ENCODE data around the gene R3HDM4.

Gene R3HDM4

DNA sequence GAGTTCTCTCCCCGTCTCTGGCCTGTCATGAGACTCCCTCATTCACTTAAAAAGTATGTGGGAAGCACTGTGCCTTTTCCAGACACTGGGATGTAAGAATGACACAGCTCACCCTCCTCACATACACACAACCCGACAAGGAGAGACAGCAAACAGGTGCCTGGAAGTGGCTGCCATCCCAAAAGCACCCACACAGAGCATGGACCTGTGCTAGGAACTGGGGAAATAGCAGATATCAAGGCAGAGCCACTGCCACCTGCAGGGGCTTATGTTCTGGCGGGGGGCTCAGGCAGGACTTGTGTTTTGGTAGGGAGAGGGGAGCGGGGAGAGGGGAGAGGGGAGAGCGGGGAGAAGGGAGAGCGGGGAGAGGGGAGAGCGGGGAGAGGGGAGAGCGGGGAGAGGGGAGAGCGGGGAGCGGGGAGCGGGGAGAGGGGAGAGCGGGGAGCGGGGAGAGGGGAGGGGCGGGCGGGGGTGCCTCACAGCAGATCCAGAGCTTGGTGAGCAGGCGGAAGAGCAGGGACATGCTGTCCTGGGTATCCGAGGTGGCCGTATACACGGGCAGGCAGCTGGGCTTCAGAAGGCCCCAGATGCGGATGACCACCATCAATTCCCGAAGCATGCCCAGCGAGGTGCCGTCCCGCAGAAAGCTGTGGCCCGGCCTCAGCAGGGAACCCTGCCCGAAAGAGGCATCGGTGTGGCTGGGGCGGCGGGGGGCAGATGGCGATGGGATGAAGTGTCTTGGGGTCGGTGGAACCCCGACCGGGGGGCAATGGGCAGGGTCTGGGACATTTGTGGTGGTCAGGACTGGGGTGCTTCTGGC, 41.4 kb downstream of the R3HDM4 start:
- in situ Hi-C loops (cut with MboI; ENCODE audit: low sequenced_read_pairs, unreplicated experiment), result no loop called here
- TF ChIP-seq CTCF (IDR thresholded peaks at IDR 0.05; ENCODE audit: borderline replicate concordance, control extremely low read depth, extremely low read depth, insufficient read depth, missing control alignments), result no peak
- no peak for DNase-seq (ENCODE audit: low spot score)

DNA sequence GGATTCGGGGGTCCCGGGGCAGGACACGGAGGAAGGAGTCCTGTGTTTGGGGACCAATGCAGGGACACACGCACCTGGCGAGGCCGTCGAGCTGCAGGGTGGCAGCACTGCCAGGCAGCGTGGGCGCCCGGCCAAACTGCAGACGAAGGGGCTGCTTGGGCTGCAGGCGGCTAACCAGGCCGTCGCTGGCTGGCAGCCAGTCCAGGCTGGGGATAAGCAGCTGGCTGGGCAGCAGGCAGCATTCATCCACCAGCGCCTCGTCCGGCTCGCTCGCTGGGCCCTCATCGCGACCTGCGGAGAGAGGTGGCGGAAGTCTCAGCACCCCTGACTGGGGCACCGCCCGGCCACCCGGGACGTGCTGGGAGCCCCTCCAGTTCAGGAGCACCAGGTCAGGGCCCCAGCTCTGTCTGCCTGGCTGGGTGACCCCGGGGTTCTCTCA, 42.0 kb downstream of the R3HDM4 start:
- in situ Hi-C loops (cut with MboI; ENCODE audit: low sequenced_read_pairs, unreplicated experiment), result no loop called here
- no peak for DNase-seq (ENCODE audit: low spot score)
- no peak for TF ChIP-seq CTCF (IDR thresholded peaks at IDR 0.05; ENCODE audit: borderline replicate concordance, control extremely low read depth, extremely low read depth, insufficient read depth, missing control alignments)

DNA sequence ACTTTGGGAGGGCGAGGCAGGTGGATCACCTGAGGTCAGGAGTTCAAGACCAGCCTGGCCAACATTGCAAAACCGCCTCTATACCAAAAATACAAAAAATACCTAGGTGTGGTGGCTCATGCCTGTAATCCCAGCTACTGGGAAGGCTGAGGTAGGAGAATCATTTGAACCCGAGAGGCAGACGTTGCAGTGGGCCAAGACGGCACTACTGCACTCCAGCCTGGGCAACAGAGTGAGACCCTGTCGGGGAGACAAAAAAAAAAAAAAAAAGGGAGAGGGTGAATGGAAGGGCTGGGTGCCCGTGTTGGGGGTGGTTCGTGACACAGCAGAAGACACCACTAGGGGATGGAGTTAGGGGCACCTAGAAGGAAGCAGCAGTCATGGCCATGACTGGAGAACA, 42.7 kb downstream of the R3HDM4 start:
- no peak for TF ChIP-seq CTCF (IDR thresholded peaks at IDR 0.05; ENCODE audit: borderline replicate concordance, control extremely low read depth, extremely low read depth, insufficient read depth, missing control alignments)
- in situ Hi-C loops (cut with MboI; ENCODE audit: low sequenced_read_pairs, unreplicated experiment), result no loop called here
- DNase-seq (ENCODE audit: low spot score), result no peak

DNA sequence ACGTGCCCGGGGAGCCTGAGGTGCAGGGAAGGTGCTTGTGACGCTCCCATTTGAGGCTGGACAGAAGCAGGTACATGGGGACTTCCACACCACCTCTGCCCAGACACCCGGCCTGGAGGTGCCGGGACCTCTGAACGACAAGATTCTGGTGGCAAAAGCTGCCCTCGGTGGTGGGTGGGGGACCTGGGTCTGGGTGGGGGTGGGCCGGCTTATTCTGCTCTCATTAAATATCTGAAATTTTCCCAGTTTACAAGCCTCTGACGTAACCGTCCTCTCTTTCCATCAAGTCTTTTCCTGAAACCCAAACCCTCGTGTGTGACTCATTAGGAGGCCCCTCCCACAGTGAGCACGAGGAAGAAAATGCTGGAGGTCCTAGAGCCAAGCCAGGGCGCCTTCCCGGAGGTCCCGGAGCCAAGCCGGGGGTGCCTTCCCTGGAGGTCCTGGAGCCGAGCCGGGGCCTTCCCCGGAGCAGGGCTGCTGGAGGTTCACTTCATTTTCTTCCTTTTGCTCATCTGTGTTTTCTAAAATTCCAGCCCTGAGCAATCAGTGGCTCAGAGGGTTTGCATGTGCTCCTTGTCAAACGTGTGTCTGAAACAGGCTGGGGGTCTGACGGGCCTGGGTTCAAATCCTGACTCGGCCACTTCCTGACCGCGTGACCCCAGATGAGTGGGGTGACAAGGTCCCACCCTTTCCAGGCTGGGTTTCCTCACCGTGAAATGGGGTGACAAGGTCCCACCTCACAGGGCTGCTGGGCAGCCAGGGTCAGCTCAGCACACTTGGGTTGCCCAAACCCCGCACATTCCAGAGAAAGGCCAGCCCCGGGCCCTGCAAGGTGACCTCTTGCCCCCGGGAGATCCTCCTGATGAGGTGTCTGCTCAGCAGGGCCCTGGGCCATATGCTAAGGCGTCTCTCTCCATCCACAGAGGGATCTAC, 43.5 kb downstream of the R3HDM4 start:
- TF ChIP-seq CTCF (IDR thresholded peaks at IDR 0.05; ENCODE audit: borderline replicate concordance, control extremely low read depth, extremely low read depth, insufficient read depth, missing control alignments), result no peak
- in situ Hi-C loops (cut with MboI; ENCODE audit: low sequenced_read_pairs, unreplicated experiment), result loop anchor here (10.0 kb wide), 1 partner anchor 45 kb away; the partner anchor contains the start of genes KISS1R and R3HDM4
- no peak for DNase-seq (ENCODE audit: low spot score)

DNA sequence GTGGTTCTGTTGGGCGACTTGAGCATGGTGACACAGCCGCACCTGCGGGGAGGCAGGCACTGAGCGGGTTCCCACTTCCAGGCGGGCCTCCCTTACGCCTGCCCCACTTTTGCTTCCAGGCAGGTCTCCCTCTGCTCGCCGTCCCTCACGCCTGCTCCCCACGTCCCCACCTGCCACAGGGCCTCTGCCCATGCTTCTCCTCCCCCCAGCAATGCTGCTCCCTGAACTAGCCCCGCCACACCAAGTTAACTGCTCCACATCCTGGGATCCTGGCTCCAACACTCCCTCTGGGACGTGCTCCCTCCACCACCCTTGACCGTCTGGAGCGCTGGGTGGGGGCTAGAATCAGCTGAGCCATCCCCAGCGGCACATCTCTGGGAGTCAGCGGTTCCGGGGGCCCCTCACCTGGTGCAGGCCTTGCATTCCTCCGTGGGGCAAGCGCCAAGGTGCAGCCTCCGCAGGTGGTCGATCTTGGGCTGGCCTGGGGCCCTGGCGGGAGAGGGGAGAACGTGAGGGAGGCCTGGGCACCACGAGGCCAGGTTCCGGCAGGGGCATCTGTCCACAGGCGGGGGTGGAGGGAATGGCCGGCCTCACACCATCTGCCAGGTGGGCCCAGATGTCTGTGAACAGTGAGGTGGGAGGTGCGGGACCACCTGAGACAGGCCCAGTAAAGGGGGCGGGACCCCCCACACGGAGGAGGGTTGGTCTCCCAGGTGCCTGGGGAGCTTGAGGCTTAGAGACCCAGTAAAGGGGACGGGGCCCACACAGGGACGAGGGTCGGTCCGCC, 44.4 kb downstream of the R3HDM4 start:
- TF ChIP-seq CTCF (IDR thresholded peaks at IDR 0.05; ENCODE audit: borderline replicate concordance, control extremely low read depth, extremely low read depth, insufficient read depth, missing control alignments), result no peak
- in situ Hi-C loops (cut with MboI; ENCODE audit: low sequenced_read_pairs, unreplicated experiment), result loop anchor here (10.0 kb wide), 1 partner anchor 46 kb away; the partner anchor contains the start of genes KISS1R and R3HDM4
- no peak for DNase-seq (ENCODE audit: low spot score)
